ENCODE data around the gene ESR1. TPM values are rescaled to one million over a fixed set of nuclear protein-coding genes. Genes with fewer than 3 reads are reported as not detected.

The ESR1 gene
- total RNA-seq, 4 donors from 2014 or later, result 1.3 to 2.6 (median 2.2) TPM

- Histone ChIP-seq H3K4me1 (no peaks in the 10 kb centered on the region), H3K4me3 (no peak overlapping the region), H3K36me3 (no peaks in the 10 kb centered on the region), H3K27me3 (no peaks in the 10 kb centered on the region), H3K27ac (no peak overlapping the region), H3K9me3 (no peaks in the 10 kb centered on the region)
- WGBS, result 65% methylated on average over 3 of the region's 3 CpGs
- DNase-seq (ENCODE audit: low spot score in 2 of 2), result no peak
- TF ChIP-seq POLR2A (IDR thresholded peaks at IDR 0.05) (no peak), POLR2AphosphoS5 (IDR thresholded peaks at IDR 0.05) (no peak)
These were observed 140.7 kb downstream of the ESR1 start for GRCh38 chr6:151948002-151948743.

DNA sequence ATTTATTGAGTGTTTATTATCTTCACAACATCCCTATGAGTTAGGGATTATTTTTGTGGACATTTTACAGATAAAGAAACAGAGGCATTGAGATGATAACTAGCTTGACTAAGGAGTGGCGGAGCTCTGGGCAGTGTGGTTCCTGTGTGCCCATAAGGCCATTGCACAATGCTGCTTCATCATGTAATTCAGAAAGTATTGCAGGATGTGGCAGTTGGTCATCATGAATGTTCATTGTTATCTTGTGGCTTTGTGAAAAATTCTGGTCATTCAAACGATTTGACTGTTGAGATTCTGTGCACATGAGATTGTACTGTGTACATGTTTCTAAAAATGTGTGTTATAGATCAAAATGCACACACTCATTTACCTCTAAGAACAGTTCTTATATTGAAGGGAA is 150.8 kb downstream of the ESR1 start:
- no peak for DNase-seq (ENCODE audit: low spot score in 2 of 2)
- Histone ChIP-seq H3K9me3 (no peaks in the 10 kb centered on the region), H3K4me1 (no peaks in the 10 kb centered on the region), H3K27me3 (no peaks in the 10 kb centered on the region), H3K36me3 (no peaks in the 10 kb centered on the region), H3K4me3 (no peak overlapping the region), H3K27ac (no peak overlapping the region)
- 78% methylated on average over 2 of the region's 2 CpGs for WGBS
- TF ChIP-seq EP300 (IDR thresholded peaks at IDR 0.05), result no peak
- no peak for TF ChIP-seq POLR2A (IDR thresholded peaks at IDR 0.05)
- no peak for TF ChIP-seq CTCF (IDR thresholded peaks at IDR 0.05)
- TF ChIP-seq POLR2AphosphoS5 (IDR thresholded peaks at IDR 0.05), result no peak

DNA sequence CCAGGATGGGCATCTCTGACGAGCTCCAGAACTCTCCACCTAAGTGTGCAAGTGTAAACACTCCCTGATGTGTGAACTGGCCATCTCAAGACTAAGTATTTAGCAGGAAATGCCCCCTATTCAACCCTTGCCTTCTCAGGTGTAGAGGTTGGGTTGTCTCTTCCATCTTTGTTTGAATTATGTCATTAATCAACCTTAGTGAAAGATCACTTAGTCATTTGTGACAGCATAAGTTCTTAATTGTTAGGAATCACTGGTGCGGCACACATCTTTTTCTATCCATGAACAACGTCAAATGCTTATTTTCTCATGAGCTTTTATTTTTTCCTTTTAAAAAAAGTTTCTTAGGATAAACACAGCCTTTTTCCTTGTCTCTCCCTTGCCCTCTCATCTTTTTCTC is 151.6 kb downstream of the ESR1 start:
- no peak for DNase-seq (ENCODE audit: low spot score in 2 of 2)
- no peaks in the 10 kb centered on the region for H3K27me3 ChIP-seq
- H3K36me3 ChIP-seq, result no peaks in the 10 kb centered on the region
- no peak overlapping the region for H3K27ac ChIP-seq
- no peaks in the 10 kb centered on the region for H3K4me1 ChIP-seq
- 93% methylated on average over 3 of the region's 3 CpGs for WGBS
- no peaks in the 10 kb centered on the region for H3K9me3 ChIP-seq
- TF ChIP-seq POLR2A (IDR thresholded peaks at IDR 0.05) (no peak), POLR2AphosphoS5 (IDR thresholded peaks at IDR 0.05) (no peak), CTCF (IDR thresholded peaks at IDR 0.05) (no peak), EP300 (IDR thresholded peaks at IDR 0.05) (no peak)
- H3K4me3 ChIP-seq, result no peak overlapping the region

GRCh38 chr6:151961809-151962208 is 154.3 kb downstream of the ESR1 start:
- DNase-seq (ENCODE audit: low spot score in 2 of 2), result no peak
- Histone ChIP-seq H3K4me3 (no peak overlapping the region), H3K9me3 (no peaks in the 10 kb centered on the region), H3K4me1 (no peaks in the 10 kb centered on the region), H3K36me3 (no peaks in the 10 kb centered on the region), H3K27me3 (no peaks in the 10 kb centered on the region), H3K27ac (no peak overlapping the region)
- WGBS, result 66% methylated on average over 5 of the region's 5 CpGs
- TF ChIP-seq CTCF (IDR thresholded peaks at IDR 0.05) (no peak), EP300 (IDR thresholded peaks at IDR 0.05) (no peak), POLR2A (IDR thresholded peaks at IDR 0.05) (no peak), POLR2AphosphoS5 (IDR thresholded peaks at IDR 0.05) (no peak)

GRCh38 chr6:151962246-151962846 is 154.9 kb downstream of the ESR1 start:
- no peaks in the 10 kb centered on the region for H3K27me3 ChIP-seq
- no peak for DNase-seq (ENCODE audit: low spot score in 2 of 2)
- H3K36me3 ChIP-seq, result no peaks in the 10 kb centered on the region
- 61% methylated on average over 5 of the region's 5 CpGs for WGBS
- TF ChIP-seq POLR2AphosphoS5 (IDR thresholded peaks at IDR 0.05) (no peak), POLR2A (IDR thresholded peaks at IDR 0.05) (no peak), CTCF (IDR thresholded peaks at IDR 0.05) (no peak), EP300 (IDR thresholded peaks at IDR 0.05) (no peak)
- H3K4me1 ChIP-seq, result no peaks in the 10 kb centered on the region
- no peak overlapping the region for H3K4me3 ChIP-seq
- no peak overlapping the region for H3K27ac ChIP-seq
- no peaks in the 10 kb centered on the region for H3K9me3 ChIP-seq

All from suprapubic skin (tissue), 4 donors.